Fibroblast of mammary gland (primary cell): ENCODE results near the gene RPL19.

Experiments used
- DNase-seq: peaks from one replicate; pipeline ENCODE4 v3.0.0-alpha.2; 2010; ENCODE audit warnings: low read depth
- H3K4me3 ChIP-seq: 2 replicates; pipeline ENCODE4 v1.5.1; 2011; ENCODE audit warnings: low read depth, mild to moderate bottlenecking, low read length, moderate library complexity; ENCODE audit not compliant: control insufficient read depth
- TF ChIP-seq, protein P1 (sequence below): conservative IDR thresholded peaks from 2 replicates; pipeline ENCODE4 v1.5.1; 2011; ENCODE audit warnings: low read depth, low read length, inconsistent platforms; ENCODE audit not compliant: control insufficient read depth, insufficient read depth

Gene RPL19

DNA sequence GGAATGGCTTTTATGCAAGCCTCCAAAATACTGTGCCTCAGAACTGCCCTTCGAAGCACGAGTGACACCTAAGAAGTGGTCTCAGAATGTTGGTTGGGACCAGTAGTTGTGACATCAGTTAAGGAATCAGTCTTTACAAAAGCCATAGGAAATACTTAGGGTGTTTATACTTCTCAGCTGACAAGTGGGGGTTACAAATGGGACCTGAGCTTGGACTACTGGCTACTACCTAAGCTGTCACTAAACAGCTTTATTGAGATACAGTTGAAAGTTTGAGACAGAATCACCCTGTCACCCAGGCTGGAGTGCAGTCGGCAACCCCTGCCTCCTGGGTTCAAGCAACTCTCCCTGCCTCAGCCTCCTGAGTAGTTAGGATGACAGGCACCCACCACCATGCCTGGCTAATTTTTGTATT, 5.0 kb downstream of the RPL19 start:
- no peak for DNase-seq

DNA sequence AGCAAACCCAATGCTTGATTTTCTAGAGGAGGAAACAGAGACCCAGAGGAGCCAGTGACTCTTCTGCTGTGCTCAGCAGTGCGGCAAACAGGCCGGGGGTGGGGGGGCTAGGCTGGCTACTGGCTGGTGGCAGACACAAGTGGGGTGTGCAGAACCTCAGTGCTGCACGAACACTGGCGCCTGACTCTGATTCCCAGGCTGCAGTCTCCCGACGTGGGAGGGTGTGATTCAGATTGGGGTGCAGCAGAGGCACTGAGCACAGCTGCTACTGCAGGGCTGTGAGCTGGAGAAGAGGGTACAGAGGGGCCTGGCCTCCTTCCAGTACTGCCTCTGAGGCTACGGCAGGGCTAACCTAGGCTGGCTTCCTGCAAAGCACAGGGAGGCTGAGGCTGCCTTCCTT, 8.1 kb downstream of the RPL19 start:
- TF ChIP-seq, protein P1, sequence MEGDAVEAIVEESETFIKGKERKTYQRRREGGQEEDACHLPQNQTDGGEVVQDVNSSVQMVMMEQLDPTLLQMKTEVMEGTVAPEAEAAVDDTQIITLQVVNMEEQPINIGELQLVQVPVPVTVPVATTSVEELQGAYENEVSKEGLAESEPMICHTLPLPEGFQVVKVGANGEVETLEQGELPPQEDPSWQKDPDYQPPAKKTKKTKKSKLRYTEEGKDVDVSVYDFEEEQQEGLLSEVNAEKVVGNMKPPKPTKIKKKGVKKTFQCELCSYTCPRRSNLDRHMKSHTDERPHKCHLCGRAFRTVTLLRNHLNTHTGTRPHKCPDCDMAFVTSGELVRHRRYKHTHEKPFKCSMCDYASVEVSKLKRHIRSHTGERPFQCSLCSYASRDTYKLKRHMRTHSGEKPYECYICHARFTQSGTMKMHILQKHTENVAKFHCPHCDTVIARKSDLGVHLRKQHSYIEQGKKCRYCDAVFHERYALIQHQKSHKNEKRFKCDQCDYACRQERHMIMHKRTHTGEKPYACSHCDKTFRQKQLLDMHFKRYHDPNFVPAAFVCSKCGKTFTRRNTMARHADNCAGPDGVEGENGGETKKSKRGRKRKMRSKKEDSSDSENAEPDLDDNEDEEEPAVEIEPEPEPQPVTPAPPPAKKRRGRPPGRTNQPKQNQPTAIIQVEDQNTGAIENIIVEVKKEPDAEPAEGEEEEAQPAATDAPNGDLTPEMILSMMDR, result no peak
- no peak overlapping the region for H3K4me3 ChIP-seq
- no peak for DNase-seq

More for the DNA sequence above, 5.0 kb downstream of the RPL19 start:
- no peak overlapping the region for H3K4me3 ChIP-seq
- TF ChIP-seq, protein P1, result no peak

DNA sequence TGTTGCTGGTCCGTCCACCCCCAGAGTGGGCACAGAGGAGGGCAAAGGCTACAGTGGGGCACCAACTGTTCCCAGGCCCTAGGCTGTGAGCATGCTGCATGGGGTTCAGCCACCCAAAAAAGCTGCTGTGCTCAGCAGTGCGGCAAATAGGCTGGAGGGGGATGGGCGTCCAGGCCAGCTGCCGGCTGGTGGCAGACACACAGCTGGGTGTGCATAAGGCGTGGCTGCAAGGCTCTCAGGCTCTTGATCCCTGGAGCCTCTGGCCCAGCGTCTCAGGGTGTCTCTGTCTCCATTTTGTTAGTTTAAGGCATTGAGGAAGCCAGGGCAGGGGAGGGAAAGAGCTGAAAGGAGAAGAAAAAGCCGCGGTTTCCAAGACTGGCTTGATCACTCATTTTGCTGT, 8.8 kb downstream of the RPL19 start:
- H3K4me3 ChIP-seq, result no peak overlapping the region
- TF ChIP-seq, protein P1, result no peak
- no peak for DNase-seq

DNA sequence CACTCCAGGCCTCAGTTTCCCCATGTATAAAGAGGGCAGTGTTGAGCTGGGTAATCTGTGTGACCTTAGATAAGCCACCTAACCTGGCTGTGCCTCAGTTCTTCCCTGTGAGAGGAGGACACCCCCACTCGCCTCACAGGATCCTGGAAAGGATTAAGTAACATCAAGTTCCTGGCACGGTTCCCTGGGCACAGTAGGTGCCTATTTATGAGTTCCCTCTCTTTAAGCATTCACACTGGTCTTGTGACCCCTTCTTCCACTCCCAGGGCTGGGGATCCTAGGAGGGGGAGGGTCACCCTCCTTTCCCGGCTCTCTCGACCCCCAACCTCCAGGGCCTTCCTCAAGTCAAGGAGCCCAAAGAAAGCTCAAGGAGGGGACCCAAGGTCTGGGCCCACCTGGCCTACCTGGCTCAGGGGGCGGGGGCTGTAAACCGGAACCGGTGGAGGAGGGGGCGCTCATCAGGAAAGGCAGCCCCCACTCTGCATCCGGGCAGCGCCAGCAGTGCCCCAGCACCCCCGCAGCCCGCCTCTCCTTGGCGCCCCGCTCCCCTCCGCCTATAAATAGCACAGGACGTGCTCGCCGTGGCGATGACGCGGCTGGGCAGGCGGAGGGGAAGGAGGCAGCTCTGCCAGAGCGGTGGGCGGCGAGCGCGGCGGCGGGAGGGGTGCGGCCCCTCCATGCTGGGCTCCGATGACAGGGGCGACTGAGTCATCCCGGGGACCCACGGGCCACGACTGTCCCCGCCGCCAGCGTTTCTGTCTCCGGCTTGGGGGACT, 9.4 kb downstream of the RPL19 start:
- peak overlapping the region; percentile 10 for H3K4me3 ChIP-seq

DNA sequence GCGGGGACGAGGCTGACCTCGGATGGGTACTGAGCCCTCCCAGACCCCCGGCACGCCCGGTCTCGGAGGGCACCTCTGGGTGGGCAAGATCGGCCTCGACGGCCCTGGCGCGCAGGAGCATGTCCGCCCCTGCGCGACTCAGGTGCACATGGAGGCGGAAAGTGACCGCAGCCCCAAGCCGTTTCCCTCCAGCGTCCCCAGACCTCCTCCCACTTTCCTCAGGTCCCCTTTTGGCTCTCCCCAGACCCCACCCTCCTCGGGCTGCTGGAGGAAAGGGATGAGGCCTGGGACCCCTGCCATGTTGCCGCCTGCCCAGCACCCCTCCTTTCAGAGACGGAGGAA, 10.0 kb downstream of the RPL19 start:
- no peak for DNase-seq
- peak overlapping the region; percentile 10 for H3K4me3 ChIP-seq
- TF ChIP-seq, protein P1, result no peak

More for the DNA sequence above, 9.4 kb downstream of the RPL19 start:
- TF ChIP-seq, protein P1, result no peak
- peak; percentile 57 for DNase-seq

DNA sequence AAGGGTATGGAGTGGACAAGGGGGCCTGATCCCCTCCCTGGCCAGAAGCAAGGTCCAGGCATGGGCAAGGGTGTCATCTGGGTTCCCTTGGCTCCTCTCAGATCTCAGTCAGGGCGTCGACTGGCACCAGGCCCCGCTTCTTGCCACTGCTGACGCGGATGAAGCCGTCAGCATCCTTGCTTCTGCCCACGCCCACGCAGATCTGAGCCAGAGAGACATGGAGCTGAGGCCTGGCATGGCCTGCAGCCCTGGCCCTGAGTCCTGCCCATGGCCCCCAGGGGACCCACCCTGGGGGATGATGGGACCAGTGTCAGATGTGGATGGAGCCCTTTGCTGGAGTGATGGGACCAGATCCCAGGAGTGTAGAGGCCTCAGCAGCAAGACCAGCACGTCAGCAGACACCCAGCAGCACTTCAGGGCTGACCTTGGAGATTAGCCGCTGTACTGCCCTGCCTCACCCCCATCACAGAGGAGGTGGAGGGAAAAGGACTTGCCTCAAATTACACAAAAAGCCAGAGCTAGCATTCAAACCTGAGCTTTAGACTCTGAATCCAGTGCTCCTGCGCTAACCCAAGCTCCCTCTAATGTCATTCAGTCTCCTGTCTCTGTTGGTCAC, 12.2 kb downstream of the RPL19 start:
- no peak for DNase-seq
- TF ChIP-seq, protein P1, result no peak
- H3K4me3 ChIP-seq, result no peak overlapping the region
